ENCODE measurements around the gene RAB6A. TPM values are rescaled to one million over a fixed set of nuclear protein-coding genes. Genes with fewer than 3 reads are reported as not detected.

Gene RAB6A
- total RNA-seq, 6 experiments from 2014 or later: 91.7 to 130 (median 109) TPM

GRCh38 chr11:73660497-73661034, 100.3 kb downstream of the RAB6A start:
- H3K4me3 Mint-ChIP-seq: peak overlapping the region; percentile 86
- no peaks in the 10 kb centered on the region for H3K9me3 Mint-ChIP-seq
- H3K27ac Mint-ChIP-seq: peak overlapping the region; percentile 41; the same call in 1 of the 2 replicates
- peaks cover 29% of the 10 kb centered on the region for H3K4me1 Mint-ChIP-seq (ENCODE audit: low read depth)
- no peaks in the 10 kb centered on the region; the same call in 1 of the 2 replicates for H3K27me3 Mint-ChIP-seq (ENCODE audit: insufficient read depth)
- DNase-seq: no peak
- TF ChIP-seq CTCF (IDR thresholded peaks at IDR 0.05): no peak
- H3K36me3 Mint-ChIP-seq (ENCODE audit: low read depth): no peaks in the 10 kb centered on the region

GRCh38 chr11:73659961-73660360, 100.9 kb downstream of the RAB6A start:
- Mint-ChIP-seq H3K27ac (peak overlapping the region; percentile 41; the same call in 1 of the 2 replicates), H3K4me3 (no peak overlapping the region), H3K36me3 (ENCODE audit: low read depth) (no peaks in the 10 kb centered on the region), H3K27me3 (ENCODE audit: insufficient read depth) (no peaks in the 10 kb centered on the region; the same call in 1 of the 2 replicates), H3K9me3 (no peaks in the 10 kb centered on the region), H3K4me1 (ENCODE audit: low read depth) (peaks cover 29% of the 10 kb centered on the region)
- TF ChIP-seq CTCF (IDR thresholded peaks at IDR 0.05): no peak
- no peak for DNase-seq

- no peak for TF ChIP-seq CTCF (IDR thresholded peaks at IDR 0.05)
- H3K36me3 Mint-ChIP-seq (ENCODE audit: low read depth): no peaks in the 10 kb centered on the region
- peaks cover 12% of the 10 kb centered on the region for H3K4me1 Mint-ChIP-seq (ENCODE audit: low read depth)
- H3K9me3 Mint-ChIP-seq: no peaks in the 10 kb centered on the region
- H3K27ac Mint-ChIP-seq: no peak overlapping the region
- no peak for DNase-seq
- no peak overlapping the region for H3K4me3 Mint-ChIP-seq
- H3K27me3 Mint-ChIP-seq (ENCODE audit: insufficient read depth): peaks cover 1% of the 10 kb centered on the region; the same call in 1 of the 2 replicates
Measured at GRCh38 chr11:73656985-73657384, 103.9 kb downstream of the RAB6A start.

GRCh38 chr11:73655686-73656085, 105.2 kb downstream of the RAB6A start:
- Mint-ChIP-seq H3K27me3 (ENCODE audit: insufficient read depth) (peaks cover 1% of the 10 kb centered on the region), H3K4me1 (ENCODE audit: low read depth) (no peaks in the 10 kb centered on the region; the same call in 1 of the 2 replicates), H3K36me3 (ENCODE audit: low read depth) (no peaks in the 10 kb centered on the region), H3K27ac (no peak overlapping the region), H3K9me3 (no peaks in the 10 kb centered on the region), H3K4me3 (no peak overlapping the region)
- TF ChIP-seq CTCF (IDR thresholded peaks at IDR 0.05): no peak
- DNase-seq: no peak

- Mint-ChIP-seq H3K36me3 (ENCODE audit: low read depth) (no peaks in the 10 kb centered on the region), H3K4me3 (no peak overlapping the region), H3K9me3 (no peaks in the 10 kb centered on the region), H3K27me3 (ENCODE audit: insufficient read depth) (peaks cover 8% of the 10 kb centered on the region), H3K27ac (no peak overlapping the region), H3K4me1 (ENCODE audit: low read depth) (no peaks in the 10 kb centered on the region)
- no peak for TF ChIP-seq CTCF (IDR thresholded peaks at IDR 0.05)
- no peak for DNase-seq
Measured at GRCh38 chr11:73654482-73655021, 106.3 kb downstream of the RAB6A start.

Measured in HFFc6 (cell line).